Liver (tissue), 9 donors: ENCODE measurements around the gene SPTBN4. TPM values are rescaled to one million over a fixed set of nuclear protein-coding genes. Genes with fewer than 3 reads are reported as not detected.

Source experiments
- DNase-seq: peaks from one replicate; pipeline ENCODE4 v3.0.0-alpha.2; 2017; ENCODE audit warnings: low spot score
- H3K27ac ChIP-seq, 2 donors: one replicate each; pipeline ENCODE4 v1.7.0; 2013; ENCODE audit warnings: inconsistent platforms in 2 of 2, low read length in 2 of 2, control low read depth in 1 of 2, low read depth in 1 of 2, mild to moderate bottlenecking in 1 of 2
- H3K27me3 ChIP-seq, 4 donors: one replicate each; pipeline versions ENCODE4 v1.6.1 to v1.7.0; 2013; ENCODE audit warnings: low read length in 3 of 4, inconsistent platforms in 1 of 4, mild to moderate bottlenecking in 1 of 4, moderate library complexity in 1 of 4; ENCODE audit not compliant: control insufficient read depth in 4 of 4, insufficient read depth in 4 of 4
- H3K36me3 ChIP-seq, 4 donors: one replicate each; pipeline versions ENCODE4 v1.6.1 to v1.7.0; 2013; ENCODE audit warnings: low read length in 3 of 4, mild to moderate bottlenecking in 3 of 4, low read depth in 1 of 4, moderate library complexity in 1 of 4; ENCODE audit not compliant: control insufficient read depth in 4 of 4, insufficient read depth in 3 of 4
- H3K4me1 ChIP-seq, 4 donors: one replicate each; pipeline versions ENCODE4 v1.6.1 to v1.7.0; 2013; ENCODE audit warnings: low read length in 3 of 4, mild to moderate bottlenecking in 3 of 4, moderate library complexity in 1 of 4; ENCODE audit not compliant: control insufficient read depth in 4 of 4, insufficient read depth in 4 of 4
- H3K4me3 ChIP-seq, 3 donors: one replicate each; pipeline versions ENCODE4 v1.6.1 to v1.7.0; 2013; ENCODE audit warnings: low read length in 3 of 3, control low read depth in 1 of 3, low read depth in 1 of 3, mild to moderate bottlenecking in 1 of 3
- H3K9ac ChIP-seq, 2 donors: one replicate each; pipeline ENCODE4 v1.7.0; 2013; ENCODE audit warnings: low read length in 2 of 2, mild to moderate bottlenecking in 2 of 2, moderate library complexity in 2 of 2, control low read depth in 1 of 2, low read depth in 1 of 2
- H3K9me3 ChIP-seq, 4 donors: one replicate each; pipeline versions ENCODE4 v1.6.1 to v1.7.0; 2013; ENCODE audit warnings: low read length in 3 of 4; ENCODE audit not compliant: control insufficient read depth in 4 of 4
- ATF3 ChIP-seq: IDR thresholded peaks from 2 replicates; pipeline ENCODE4 v1.6.1; 2016; ENCODE audit warnings: antibody characterized with exemption
- CTCF ChIP-seq: fragments of 150-350 bp; IDR thresholded peaks from 2 replicates; pipeline ENCODE4 v1.5.1; 2017; ENCODE audit warnings: improper control_type of control experiment, low read depth, low read length; ENCODE audit not compliant: missing input control
- GABPA ChIP-seq, 2 donors: IDR thresholded peaks in 1 of 2; conservative IDR thresholded peaks in 1 of 2; 2 replicates each; pipeline ENCODE4 v1.6.1; 2016; ENCODE audit warnings: antibody characterized with exemption in 2 of 2, mild to moderate bottlenecking in 1 of 2, moderate library complexity in 1 of 2
- HNF4A ChIP-seq, 2 donors: conservative IDR thresholded peaks; 2 replicates each; pipeline ENCODE4 v1.6.1; 2016; ENCODE audit warnings: antibody characterized with exemption in 2 of 2, mild to moderate bottlenecking in 2 of 2
- JUND ChIP-seq, 2 donors: IDR thresholded peaks; 2 replicates each; pipeline ENCODE4 v1.6.1; 2016; ENCODE audit warnings: antibody characterized with exemption in 2 of 2
- RAD21 ChIP-seq, 2 donors: IDR thresholded peaks; 2 replicates each; pipeline ENCODE4 v1.6.1; 2016; ENCODE audit warnings: antibody characterized with exemption in 2 of 2, mild to moderate bottlenecking in 2 of 2
- REST ChIP-seq: IDR thresholded peaks from 2 replicates; pipeline ENCODE4 v1.6.1; 2016; ENCODE audit warnings: antibody characterized with exemption, mild to moderate bottlenecking
- SP1 ChIP-seq: IDR thresholded peaks from 2 replicates; pipeline ENCODE4 v1.6.1; 2018; ENCODE audit warnings: antibody characterized with exemption, mild to moderate bottlenecking
- TAF1 ChIP-seq: conservative IDR thresholded peaks from 2 replicates; pipeline ENCODE4 v1.6.1; 2016; ENCODE audit warnings: antibody characterized with exemption, mild to moderate bottlenecking
- ZBTB33 ChIP-seq: IDR thresholded peaks from 2 replicates; pipeline ENCODE4 v1.6.1; 2016; ENCODE audit warnings: antibody characterized with exemption
- WGBS: extraction: QIAGEN DNeasy Blood & Tissue Kit; methylation state at CpG from one replicate; pipeline ENCODE4 v1.1.7; 2013; 5-methylcytosine and 5-hydroxymethylcytosine counted together
- polyA plus RNA-seq, 2 donors: library from polyadenylated mRNA; stranded (reverse) in 1 of 2; unstranded in 1 of 2; fragments of 200-250 nt in 1 of 2; fragments of >200 nt in 1 of 2; fragmentation: Nextera tagmentation in 1 of 2; extraction: Ambion mirVana in 1 of 2; gene quantifications; one replicate each; pipeline versions ENCODE4 v1.2.1 to v1.2.3, GENCODE V29; 2013 to 2015
- total RNA-seq, 2 donors: library from RNA; depleted of rRNA; stranded (reverse); fragments of >200 nt; gene quantifications; one replicate each; pipeline ENCODE4 v1.2.3, GENCODE V29; 2014
- TF ChIP-seq, protein P1 (sequence below): IDR thresholded peaks from 2 replicates; pipeline ENCODE4 v1.6.1; 2016; ENCODE audit warnings: antibody characterized with exemption
- donor health status: healthy.
- donor health status: healthy.
- donor health status: healthy.
- donor health status: healthy.
- donor health status: healthy.

Gene SPTBN4
- total and polyA plus RNA-seq, 4 donors: 0.13 to 1.1 (median 0.62) TPM

- Histone ChIP-seq H3K9ac (no peak overlapping the region), H3K27me3 (peaks cover 0 to 3% (median 2%) of the 10 kb centered on the region in 4 donors), H3K4me3 (peak overlapping the region in 2 of 3 donors; percentile 37), H3K27ac (peak overlapping the region; percentile 10 to 47), H3K4me1 (peaks cover 20 to 61% (median 32%) of the 10 kb centered on the region in 4 donors), H3K9me3 (no peaks in the 10 kb centered on the region), H3K36me3 (no peaks in the 10 kb centered on the region)
- TF ChIP-seq CTCF (no peak), REST (no peak), SP1 (no peak), JUND (IDR thresholded peaks at IDR 0.05) (no peak), ZBTB33 (no peak), RAD21 (IDR thresholded peaks at IDR 0.05) (no peak), HNF4A (conservative IDR thresholded peaks at IDR 0.05) (no peak), GABPA (IDR thresholded peaks at IDR 0.05 in 1 of 2, conservative IDR thresholded peaks at IDR 0.05 in 1 of 2) (no peak), ATF3 (no peak), TAF1 (no peak)
- TF ChIP-seq, protein P1, sequence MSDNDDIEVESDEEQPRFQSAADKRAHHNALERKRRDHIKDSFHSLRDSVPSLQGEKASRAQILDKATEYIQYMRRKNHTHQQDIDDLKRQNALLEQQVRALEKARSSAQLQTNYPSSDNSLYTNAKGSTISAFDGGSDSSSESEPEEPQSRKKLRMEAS: no peak
- no peak for DNase-seq
- 3% methylated on average over 71 of the region's 71 CpGs for WGBS
Observed at GRCh38 chr19:40605216-40605971, 138.6 kb downstream of the SPTBN4 start.
